HG02759 (cell line): ENCODE measurements around the gene SCFD2.
"Not testable (repeated sequence)": the region's sequence is repeated elsewhere in the genome, so short reads cannot be mapped to it uniquely, and the experiment has no call there.

Source experiments
- ATAC-seq: cut with Tn5 transposase; IDR thresholded peaks from one replicate; pipeline ENCODE4 v1.9.1; 2021; ENCODE audit warnings: mild to moderate bottlenecking, moderate library complexity; ENCODE audit not compliant: unreplicated experiment

Gene SCFD2

DNA sequence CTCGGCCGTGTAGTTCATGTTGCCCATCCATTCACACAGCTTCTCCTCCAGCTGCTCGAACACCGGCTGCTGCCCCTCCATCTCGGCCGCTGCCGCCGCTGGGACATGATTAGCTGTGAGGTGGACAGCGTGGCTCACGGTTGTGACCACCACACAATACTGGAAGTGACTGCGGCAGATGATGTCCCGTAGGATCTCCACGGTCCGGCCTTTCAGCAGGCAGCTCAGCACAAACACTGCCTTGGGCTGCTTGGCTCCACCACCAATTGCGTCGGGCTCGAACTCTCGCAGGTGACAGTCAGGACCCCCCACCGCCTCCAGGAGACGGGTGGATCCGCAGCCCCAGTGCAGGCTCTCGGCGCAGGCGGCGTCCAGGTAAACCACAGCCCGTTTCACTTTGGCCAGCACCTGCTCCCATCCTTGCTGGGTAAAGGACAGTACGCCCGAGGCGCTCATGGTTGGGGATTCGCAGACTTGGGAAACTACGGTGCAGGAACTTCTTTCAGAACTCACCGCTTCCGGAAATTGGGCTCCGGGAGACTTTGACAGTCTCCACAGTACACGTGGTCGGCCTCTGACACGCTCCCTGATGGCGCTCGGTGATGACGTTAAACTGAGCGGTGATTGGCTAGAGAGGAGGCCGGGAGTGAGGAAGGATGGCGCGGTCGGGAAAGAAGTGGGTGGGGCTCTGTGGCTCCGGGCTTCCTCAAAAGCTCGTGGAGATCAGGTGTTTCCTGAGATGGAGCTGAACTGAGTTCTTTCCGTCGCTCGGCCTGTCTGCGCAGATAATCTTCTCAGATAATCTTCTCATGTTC is at the start of gene SCFD2:
Gene SCFD2, minus strand, starts transcription at position 576 of the 815 bp plus-strand sequence.
- ATAC-seq = peak; percentile 99

DNA sequence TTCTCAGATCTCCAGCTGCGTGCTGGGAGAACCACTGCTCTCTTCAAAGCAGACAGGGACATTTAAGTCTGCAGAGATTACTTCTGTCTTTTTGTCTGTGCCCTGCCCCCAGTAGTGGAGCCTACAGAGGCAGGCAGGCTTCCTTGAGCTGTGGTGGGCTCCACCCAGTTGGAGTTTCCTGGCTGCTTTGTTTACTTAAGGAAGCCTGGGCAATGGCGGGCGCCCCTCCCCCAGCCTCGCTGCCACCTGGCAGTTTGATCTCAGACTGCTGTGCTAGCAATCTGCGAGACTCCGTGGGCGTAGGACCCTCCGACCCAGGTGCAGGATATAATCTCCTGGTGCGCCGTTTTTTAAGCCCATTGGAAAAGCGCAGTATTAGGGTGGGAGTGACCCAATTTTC is 43.6 kb upstream of the SCFD2 start:
- ATAC-seq = not testable (repeated sequence)

DNA sequence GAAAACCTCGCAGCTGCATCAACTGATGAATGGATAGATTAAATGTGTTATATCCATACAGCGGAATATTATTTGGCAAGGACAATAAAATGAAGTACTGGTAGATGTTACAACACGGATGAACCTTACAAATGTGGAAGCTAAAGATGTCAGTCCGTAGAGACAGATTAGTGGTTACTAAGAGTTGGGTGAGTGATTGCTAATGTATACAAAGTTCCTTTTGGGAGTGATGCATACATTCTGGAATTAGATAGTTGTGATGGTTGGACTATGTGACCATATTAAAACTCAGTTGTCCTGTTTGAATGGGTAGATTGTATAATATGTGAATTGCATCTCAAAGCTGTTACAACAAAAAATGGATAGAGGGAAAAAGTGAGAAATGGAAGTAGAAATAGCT is 14.4 kb upstream of the SCFD2 start:
- no peak for ATAC-seq

DNA sequence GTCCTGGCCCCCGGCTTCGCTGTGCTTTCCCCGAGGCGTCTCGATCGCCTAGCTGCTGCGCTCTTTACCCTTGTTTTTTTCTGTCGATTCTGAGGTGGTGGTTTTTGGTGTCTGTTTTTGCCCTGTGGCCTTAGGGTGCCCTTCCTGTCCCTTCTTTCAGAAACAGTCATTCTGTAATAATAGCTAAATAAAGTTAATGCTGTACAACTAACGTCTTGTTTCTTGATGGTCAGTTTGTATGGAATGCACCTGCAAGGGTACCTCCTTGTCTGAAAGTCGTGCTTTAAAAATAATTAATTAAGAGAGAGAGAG is 12.3 kb upstream of the SCFD2 start:
- no peak for ATAC-seq

DNA sequence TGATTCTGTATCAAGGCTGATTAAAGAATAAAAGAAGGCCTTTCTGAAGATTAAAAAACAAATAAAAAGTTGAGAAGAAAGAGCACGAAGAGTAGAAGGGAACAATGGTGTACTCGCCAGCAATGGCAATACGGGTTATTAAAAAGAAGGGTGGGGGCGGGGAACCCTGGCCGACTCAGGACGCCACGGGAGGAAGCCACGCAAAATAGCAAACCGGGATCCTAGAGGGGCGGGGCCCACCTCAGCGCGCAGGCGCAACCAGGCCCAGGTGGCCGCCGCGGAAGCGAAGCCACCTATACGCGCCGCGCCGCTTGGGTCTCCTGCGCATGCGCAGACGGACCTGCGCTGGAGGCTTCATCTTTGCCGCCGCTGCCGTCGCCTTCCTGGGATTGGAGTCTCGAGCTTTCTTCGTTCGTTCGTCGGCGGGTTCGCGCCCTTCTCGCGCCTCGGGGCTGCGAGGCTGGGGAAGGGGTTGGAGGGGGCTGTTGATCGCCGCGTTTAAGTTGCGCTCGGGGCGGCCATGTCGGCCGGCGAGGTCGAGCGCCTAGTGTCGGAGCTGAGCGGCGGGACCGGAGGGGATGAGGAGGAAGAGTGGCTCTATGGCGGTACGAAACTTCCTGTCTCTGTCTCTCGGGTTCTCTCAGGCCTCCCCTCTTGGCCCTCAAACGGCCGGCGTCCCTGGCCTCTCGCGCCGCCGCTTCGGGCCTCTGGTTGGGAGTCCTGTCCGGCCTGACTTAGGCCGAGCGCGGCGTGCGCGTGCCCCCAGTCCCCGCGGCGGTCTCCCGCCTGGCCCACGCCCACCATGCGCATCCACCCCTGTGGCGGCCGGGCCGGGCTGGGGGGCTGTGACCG is 11.7 kb upstream of the SCFD2 start, which contains the start of gene FIP1L1:
Gene FIP1L1, plus strand, starts transcription at position 323 of the 852 bp plus-strand sequence. Its CDS starts 198 bp downstream, at position 521.
- ATAC-seq = peak; percentile 90

DNA sequence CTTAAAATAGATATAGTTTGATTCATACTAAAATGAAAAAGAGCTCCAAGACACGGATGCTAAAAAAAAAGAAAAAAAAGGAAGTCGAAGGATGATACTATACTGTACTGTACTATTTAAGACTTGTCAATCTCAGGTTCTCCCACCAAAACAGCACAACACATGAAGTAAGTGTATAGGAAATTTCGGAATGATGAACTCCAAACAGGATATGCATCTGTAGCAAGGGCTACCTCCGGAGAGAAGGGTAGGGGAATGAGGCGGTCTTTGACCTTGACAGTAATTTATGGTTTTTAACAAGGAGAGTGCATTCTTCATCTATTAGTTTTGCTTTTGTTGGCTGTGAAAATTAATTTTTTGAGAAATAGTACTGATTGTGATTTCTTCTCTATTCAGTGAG is 11.0 kb upstream of the SCFD2 start:
- ATAC-seq = no peak

DNA sequence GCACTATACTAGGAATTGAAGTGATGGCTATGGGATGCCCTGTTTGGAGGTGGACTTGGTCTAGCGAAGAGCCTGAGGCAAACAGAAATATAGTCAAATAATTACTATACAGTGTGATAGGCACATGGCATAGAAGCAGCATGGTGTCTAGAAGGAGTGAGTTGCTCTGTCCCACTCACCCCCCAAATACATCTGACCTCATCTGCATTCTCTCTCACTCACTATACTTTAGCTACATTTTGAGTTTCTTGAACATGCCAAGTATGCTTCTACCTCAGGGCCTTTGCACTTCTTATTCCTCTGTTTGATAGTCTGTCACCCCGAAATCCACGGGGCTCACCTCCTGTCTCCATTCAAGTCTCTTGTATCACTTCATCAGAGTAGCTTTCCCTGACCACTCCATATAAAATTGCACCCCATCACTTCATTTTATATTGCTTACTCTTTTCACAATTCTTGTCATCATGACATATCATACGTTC is 9.0 kb upstream of the SCFD2 start:
- no peak for ATAC-seq

DNA sequence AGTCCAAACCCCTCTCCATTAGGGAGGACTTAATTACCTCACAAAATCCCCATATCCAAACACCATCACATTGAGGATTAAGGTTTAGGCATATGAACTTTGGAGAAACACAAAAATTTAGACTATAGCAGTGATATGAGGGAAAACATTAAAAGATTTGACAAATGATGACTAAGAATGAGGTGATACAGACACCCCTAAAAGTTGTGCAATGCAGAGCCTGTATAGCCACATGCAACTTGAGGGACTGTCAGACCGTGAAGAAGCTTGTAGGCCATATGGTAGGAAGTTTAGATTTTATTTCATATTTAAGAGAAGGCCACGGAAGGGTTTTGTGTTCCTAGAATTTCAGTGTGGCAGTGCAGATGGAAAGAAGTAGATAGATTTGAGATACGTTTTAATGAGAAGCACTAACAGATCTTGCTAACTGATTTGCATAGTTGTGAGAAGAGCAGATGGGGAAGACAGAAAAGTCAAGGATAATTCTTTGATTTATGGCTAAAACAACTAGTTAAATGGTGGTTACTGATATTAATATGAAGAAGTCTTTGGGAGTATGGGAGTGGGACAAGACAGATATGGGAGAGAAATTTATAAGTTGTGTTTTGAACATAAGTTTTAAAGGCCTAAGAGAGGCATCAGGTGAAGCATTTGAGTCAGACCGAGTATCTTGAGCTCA is 6.1 kb upstream of the SCFD2 start:
- no peak for ATAC-seq

DNA sequence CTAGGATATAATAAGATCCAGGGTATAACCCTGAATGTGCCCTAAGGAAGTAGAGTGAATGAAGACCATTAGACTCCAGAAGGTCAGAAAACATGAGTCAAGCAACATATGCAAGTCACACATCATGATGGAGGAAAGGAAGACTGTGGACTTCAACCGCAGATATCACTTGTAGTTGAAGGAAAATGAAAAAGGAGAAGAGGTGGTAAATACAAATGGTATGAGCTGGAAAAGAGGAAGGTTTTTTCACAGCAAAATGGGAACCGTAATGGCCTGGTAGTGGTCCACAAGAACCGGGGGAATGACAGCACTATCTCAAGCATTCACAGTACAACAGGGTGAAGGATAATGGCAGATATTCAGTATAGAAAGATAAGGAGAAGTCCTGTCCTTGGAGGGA is 5.2 kb upstream of the SCFD2 start:
- no peak for ATAC-seq

DNA sequence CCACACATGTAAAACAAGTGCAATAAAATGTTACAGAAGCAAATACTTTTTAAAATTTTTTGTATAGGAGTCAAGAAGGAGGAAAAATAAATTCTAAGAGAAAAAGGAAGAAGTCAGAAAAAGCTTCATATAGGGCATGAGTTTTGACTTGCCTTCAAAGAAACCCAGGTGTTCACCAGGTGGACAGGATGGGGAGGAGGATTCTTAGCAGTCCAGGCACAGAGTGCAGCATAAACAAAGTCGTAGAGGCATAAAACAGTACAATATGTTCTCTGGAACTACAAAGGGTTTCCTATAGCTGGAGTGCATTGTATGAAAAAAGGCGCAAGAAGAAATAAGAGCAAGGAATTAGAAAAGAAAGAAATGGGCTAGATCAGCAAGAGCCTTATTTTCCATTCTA is 1.9 kb upstream of the SCFD2 start:
- ATAC-seq = no peak

DNA sequence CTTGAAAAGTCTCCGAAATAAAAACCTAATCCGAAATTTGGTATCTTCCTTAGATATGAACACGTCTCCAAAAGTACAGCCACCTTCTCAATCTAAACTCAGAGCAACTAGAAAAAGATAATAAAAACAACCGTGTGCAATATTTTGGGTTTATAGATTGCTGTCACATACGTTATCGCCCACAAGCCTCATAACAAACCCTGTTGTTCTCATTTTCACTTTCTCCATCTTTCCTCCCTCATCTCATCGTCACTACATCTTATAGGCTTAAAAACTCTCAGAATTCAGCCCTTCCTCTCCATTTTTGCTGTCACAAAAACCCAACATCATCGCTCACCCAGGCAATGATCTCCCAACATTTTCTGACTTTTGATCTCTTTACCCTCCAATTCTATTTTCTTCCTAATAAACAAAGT is 448 bp upstream of the SCFD2 start:
- ATAC-seq = peak; percentile 1

DNA sequence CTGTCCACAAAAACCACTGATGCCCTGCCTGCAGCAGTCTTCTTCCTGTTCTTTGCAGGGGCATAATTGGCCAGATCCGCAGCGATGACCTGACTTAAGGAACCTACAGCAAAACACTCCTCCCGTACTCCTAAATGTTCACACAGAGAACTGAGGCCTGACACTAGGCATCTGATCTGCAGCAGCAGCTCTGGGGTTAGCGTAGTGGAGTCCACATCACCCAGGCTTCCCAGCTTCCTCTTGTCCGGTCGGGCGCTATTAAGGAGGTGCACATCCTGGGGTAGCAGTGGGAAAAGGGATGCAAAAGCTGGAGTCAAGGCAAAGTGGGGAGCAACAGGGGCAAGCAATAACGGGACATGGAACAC is 758 bp downstream of the SCFD2 start:
- ATAC-seq = peak; percentile 17

DNA sequence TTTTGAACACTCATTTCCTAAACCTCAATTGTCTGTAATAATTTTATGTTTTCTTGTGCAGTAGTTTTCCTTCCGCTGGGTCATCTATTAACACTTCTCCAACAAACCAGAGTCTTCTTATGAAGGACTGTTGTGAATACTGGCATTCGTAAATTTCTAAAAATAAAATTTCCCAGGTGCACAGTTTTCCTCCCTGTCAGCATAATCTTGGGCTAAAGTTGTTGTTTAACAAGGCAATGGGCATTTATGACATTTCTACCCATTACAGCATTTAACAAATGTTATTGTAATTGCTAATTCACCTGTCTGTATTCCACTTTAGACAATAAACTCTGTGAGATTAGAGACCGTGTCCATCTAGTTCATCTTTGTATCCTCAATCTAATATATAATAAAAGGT is 1.2 kb downstream of the SCFD2 start:
- no peak for ATAC-seq

DNA sequence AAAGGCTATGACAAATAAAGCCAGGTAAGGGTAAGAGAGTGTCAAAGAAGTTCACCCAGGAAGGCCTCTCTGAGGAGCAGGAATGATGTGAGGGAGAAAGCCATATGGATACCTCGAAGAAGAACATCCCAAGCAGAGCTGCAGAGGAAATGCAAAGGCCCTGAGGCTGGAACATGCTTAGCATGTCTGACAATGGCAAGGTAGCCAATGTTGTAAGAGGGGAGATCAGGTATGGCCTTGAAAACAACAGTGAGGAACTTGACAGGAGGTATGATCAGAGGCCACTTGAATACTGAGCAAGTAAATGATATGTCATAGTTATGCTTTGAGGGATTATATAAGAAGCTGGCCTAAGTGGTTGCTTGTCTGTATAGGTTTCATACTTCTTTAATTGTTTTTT is 3.8 kb downstream of the SCFD2 start:
- no peak for ATAC-seq

DNA sequence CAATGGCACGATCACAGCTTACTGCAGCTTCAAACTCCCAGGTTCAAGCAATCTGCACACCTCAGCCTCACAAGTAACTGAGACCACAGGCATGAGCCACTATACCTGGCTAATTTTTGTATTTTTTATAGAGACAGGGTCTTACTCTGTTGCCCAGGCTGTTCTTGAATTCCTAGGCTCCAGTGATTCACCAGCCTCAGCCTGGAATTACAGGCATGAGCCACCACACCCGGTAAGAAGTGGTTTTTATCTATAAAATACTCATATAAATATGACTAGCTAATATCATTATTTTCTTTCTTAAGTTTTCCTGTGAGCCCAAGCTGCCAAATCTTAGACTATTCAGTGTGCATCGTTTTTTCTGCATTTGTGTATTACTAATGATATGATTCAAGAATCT is 4.4 kb downstream of the SCFD2 start:
- no peak for ATAC-seq

DNA sequence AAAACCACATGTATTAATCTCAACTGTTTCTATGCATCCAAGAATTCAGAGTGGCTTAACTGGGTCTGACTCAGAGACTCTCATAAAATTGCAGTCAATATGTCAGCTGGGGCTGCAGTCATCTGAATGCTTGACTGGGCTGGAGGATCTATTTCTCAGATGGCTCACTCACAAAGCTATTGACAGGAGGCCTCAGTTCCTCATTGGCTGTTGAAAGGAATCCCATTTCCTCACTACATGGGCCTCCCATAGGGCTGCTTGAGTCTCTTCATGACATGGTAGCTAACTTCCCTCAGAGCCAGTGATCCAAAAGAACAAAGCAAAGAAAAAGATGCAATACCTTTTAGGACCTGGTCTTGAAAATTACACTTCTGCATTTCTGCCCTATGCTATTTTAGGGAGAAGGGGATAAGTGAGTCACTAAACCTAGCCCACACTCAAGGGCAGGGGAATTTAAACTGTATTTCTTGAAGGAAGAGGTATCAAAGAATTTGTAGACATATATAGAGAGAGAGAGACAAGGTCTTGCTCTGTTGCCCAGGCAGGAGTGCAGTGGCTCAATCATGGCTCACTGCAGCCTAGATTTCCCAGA is 9.8 kb downstream of the SCFD2 start:
- peak; percentile 71 for ATAC-seq

DNA sequence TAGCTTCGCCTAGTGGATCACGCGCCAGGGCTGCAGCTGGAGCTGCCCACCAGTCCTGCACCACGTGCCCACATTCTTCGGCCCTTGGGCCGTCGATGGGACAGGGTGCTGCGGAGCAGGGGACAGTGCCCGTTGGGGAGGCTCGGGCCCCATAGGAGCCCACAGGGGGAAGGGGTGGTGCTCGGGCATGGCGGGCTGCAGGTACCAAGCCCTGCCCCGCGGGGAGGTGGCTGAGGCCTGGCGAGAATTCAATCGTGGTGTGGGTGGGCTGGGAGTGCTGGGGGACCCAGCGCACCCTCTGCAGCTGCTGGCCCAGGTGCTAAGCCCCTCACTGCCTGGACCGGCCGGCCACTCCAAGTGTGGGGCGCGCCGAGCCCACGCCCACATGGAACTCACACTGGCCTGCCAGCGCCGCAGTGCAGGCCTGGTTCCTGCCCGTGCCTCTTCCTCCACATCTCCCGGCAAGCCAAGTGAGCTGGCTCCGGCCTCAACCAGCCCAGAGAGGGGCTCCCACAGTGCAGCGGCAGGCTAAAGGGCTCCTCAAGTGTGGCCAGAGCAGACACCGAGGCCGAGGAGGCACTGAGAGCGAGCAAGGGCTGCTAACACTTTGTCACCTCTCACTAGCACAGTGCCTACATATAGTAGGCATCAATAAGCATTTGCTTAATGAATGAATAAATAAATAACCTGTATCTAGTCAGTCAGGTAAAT is 11.7 kb downstream of the SCFD2 start:
- ATAC-seq = no peak

DNA sequence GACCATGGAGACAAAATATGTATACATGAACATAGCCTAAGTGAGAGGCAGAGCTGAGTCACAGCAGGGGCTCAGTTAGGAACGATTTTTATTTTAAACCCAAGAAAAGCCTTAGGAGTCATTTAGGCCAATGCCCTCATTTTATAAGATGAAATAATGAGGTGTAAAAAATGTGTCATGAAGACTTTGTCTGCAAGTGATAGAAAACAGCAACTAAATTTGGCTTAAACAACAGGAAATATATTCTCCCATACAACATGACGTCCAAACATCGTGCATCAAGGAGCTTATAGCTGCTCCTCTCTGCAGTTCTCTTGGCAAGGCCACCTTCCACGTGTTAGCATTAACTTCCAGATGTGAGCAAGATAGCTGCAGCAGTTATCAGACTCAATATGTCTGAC is 16.8 kb downstream of the SCFD2 start:
- no peak for ATAC-seq

DNA sequence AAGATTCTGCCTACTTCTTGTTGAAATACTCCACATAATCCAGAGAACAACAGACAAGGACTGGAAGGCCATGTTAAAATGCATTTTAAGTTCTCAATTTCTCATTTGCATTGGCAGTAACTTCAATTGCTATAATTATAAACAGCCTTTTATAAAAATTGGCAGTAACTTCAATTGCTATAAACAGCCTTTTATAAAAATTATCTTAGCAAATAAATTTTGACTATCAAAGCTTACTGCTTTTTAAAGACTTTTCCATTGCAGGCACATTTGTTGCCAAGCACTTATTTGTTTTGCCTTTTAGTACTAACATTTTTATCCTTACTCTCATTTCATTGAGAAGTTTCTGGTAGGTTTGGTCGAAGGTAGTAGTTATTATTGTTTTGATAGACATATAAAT is 17.8 kb downstream of the SCFD2 start:
- no peak for ATAC-seq
